ENCODE measurements around the gene MS4A18.
"Not testable (repeated sequence)": the region's sequence is repeated elsewhere in the genome, so short reads cannot be mapped to it uniquely, and the experiment has no call there.

Gene MS4A18

DNA sequence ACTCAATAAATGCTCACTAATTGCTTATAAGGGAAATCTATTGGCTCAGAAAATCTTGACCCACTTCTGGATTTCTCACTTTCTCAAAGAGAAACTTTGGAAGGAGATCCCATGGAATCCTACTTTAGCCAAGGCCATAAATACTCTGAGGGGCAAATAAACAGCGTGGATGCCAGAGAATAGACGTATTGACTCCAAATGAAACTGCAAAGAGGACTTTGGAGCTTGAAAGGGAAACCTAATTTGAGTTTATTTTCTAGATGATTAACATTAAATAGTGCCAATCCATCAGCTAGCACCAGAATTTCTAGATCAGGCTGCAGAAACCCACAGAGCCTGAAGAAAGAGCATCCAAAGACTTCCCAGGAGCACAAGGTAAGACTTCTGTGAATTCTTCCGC lies at the start of gene MS4A18:
TSS of gene MS4A18 (plus strand) at position 301 of the 400 bp plus-strand sequence.
- no peak for DNase-seq (ENCODE audit: extremely low spot score)
- ChIA-PET CTCF (no interaction called here), POLR2A (no interaction called here)
- TF ChIP-seq TARDBP (IDR thresholded peaks at IDR 0.05) (no peak), ELF4 (IDR thresholded peaks at IDR 0.05) (no peak), BHLHE40 (IDR thresholded peaks at IDR 0.05; ENCODE audit: borderline replicate concordance) (no peak)

DNA sequence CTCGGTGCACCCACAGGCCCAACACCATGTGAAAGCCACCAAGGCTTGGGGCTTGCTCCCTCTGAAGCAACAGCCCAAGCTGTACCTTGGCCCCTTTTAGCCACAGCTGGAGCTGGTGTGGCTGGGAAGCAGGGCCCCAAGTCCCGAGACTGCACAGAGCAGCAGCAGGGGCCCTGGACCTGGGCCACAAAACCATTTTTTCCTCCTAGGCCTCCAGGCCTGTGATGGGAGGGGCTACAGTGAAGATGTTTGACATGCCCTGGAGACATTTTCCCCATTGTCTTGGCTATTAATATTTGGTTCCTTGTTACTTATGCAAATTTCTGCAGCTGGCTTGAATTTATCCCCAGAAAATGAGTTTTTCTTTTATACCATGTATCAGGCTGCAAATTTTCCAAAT lies 46.3 kb upstream of the MS4A18 start:
- DNase-seq (ENCODE audit: extremely low spot score); POLR2A ChIA-PET; CTCF ChIA-PET: not testable (repeated sequence)

DNA sequence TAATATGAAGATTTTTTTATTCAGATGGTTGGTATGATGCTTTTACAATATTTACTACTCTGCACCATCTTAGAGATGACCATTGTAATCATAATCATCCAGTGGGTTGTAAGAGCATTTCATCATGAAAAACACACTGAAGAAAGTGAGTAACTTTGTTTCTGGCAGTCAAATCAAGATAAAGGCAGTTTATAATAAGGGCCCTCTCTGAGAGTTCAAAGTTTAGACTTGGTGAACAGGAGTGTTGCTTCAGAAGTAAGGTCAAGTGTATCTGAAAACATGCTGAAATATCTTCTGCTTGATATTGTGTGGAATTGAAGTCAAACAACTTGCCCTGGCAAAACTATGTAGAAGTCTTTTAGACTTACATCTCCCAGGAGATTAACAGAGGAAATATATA lies 44.6 kb upstream of the MS4A18 start:
- ChIA-PET CTCF (no interaction called here), POLR2A (no interaction called here)
- DNase-seq (ENCODE audit: extremely low spot score) = no peak
- TF ChIP-seq ZNF384 (IDR thresholded peaks at IDR 0.05) = no peak

DNA sequence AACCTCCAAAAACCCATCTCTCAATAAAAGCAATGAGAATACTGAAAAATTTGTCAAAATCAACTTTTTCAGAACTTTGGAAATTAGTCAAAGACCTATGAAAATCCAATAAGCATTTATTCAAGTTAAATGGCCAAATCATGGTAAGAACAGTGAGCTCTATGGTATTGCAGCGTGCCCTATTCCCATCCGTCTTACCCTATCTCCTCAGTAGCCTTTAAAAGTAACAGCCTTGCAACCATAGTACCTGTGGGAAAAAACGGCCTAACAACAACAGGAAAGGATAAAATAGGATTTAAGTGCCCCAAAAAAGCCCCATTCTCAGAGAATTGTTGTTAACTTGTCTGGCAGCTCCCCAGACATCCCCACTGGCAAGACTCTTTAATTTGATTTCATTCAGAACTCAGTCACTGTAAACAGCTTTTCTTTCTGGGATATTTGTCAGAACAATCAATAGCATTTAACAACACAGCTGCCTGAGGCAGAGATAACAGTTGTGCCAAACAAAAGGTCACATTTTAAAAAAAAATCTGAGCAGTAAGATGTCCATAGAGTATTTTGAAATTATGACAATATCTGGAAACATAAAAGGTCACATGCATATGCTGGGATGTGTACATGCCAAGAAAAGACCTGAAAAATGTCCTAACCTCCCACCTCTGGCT lies 43.9 kb upstream of the MS4A18 start:
- DNase-seq (ENCODE audit: extremely low spot score) = no peak
- ChIA-PET CTCF (no interaction called here), POLR2A (no interaction called here)
- TF ChIP-seq FOXK2 (IDR thresholded peaks at IDR 0.05) (no peak), HDGF (IDR thresholded peaks at IDR 0.05; ENCODE audit: borderline replicate concordance) (no peak), ZNF384 (IDR thresholded peaks at IDR 0.05) (no peak), NFRKB (IDR thresholded peaks at IDR 0.05) (no peak), L3MBTL2 (conservative IDR thresholded peaks at IDR 0.05) (no peak), BHLHE40 (IDR thresholded peaks at IDR 0.05; ENCODE audit: borderline replicate concordance) (no peak), TARDBP (IDR thresholded peaks at IDR 0.05) (no peak)

DNA sequence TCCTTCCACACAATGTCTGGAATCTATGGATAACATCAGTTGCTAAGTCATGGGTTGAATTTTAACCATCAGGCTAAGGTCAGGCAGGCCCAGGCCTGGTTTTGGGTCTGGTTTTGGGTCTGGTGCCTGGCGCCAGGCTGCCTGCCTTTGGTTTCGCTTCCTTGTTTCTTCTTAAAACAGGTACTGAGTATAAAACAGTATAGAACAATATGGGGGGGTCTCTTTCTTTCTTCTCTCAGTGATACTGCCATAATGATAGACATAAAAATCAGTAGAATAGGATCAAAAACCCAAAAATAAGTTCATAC lies 40.0 kb upstream of the MS4A18 start:
- DNase-seq (ENCODE audit: extremely low spot score); POLR2A ChIA-PET; CTCF ChIA-PET: not testable (repeated sequence)

DNA sequence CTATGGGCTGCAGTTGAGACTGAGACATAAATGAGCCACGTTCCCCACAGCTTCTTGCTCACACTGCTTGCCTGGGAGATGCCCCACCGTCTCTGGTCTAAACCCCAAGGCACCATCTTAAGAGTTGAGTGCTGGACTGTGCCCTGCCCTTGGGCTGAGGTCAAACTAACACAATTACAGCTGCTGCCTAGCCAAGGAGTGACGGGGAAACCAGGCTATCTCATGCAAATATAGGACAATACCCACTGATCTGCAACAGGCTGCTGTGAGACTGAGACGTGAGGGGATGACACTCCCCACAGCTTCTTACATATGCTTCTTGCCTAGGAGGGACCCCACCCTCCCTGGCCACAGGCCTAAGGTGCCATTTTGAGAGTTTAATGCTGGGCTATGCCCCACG lies 32.9 kb upstream of the MS4A18 start:
- POLR2A ChIA-PET = no interaction called here
- CTCF ChIA-PET = no interaction called here

DNA sequence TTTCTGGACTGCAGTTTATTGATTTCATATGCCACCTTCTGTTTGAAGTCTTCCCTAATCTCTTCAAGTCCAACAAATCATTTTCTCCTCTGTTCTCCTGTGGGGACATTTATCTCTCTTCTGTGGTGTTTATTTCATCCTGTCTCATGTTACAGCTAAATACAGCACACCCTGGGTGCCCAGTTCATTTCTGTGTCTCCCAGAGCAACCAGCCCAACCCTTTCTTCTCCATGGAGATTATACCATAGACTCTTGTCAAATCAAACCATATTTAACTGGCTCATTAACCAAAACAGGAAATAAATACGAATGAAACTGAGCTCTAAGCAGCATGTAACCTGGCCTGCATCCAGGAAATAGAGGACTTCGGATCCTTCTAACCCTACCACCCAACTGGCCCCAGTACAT lies 25.2 kb upstream of the MS4A18 start, which contains the start of gene MS4A8:
TSS of gene MS4A8 (plus strand) at position 329 of the 408 bp plus-strand sequence. CDS start 1,249 bp downstream, outside the sequence.
- TF ChIP-seq CTBP1 (IDR thresholded peaks at IDR 0.05; ENCODE audit: borderline replicate concordance) (no peak), ARNT (IDR thresholded peaks at IDR 0.05) (no peak), SP1 (IDR thresholded peaks at IDR 0.05) (no peak), BHLHE40 (IDR thresholded peaks at IDR 0.05; ENCODE audit: borderline replicate concordance) (no peak), HDGF (IDR thresholded peaks at IDR 0.05; ENCODE audit: borderline replicate concordance) (no peak), ELF4 (IDR thresholded peaks at IDR 0.05) (no peak), NFRKB (IDR thresholded peaks at IDR 0.05) (no peak), FOXM1 (IDR thresholded peaks at IDR 0.05; ENCODE audit: borderline replicate concordance) (no peak), TARDBP (IDR thresholded peaks at IDR 0.05) (no peak), LEF1 (IDR thresholded peaks at IDR 0.05; ENCODE audit: borderline replicate concordance) (no peak), SUZ12 (IDR thresholded peaks at IDR 0.05) (no peak), ZNF384 (IDR thresholded peaks at IDR 0.05) (no peak), L3MBTL2 (conservative IDR thresholded peaks at IDR 0.05) (no peak), FOXK2 (IDR thresholded peaks at IDR 0.05) (no peak), FOXA1 (IDR thresholded peaks at IDR 0.05) (no peak)
- TF ChIP-seq, protein P1, sequence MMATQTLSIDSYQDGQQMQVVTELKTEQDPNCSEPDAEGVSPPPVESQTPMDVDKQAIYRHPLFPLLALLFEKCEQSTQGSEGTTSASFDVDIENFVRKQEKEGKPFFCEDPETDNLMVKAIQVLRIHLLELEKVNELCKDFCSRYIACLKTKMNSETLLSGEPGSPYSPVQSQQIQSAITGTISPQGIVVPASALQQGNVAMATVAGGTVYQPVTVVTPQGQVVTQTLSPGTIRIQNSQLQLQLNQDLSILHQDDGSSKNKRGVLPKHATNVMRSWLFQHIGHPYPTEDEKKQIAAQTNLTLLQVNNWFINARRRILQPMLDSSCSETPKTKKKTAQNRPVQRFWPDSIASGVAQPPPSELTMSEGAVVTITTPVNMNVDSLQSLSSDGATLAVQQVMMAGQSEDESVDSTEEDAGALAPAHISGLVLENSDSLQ (IDR thresholded peaks at IDR 0.05) = no peak
- peak; percentile 22 for DNase-seq (ENCODE audit: extremely low spot score)
- ChIA-PET POLR2A (no interaction called here), CTCF (no interaction called here)

More for the DNA sequence above, 32.9 kb upstream of the MS4A18 start:
- no peak for DNase-seq (ENCODE audit: extremely low spot score)
- no peak for TF ChIP-seq ZNF384 (IDR thresholded peaks at IDR 0.05)
- TF ChIP-seq, protein P1 (IDR thresholded peaks at IDR 0.05) = no peak
- TF ChIP-seq SUZ12 (IDR thresholded peaks at IDR 0.05) = no peak
- TF ChIP-seq NFRKB (IDR thresholded peaks at IDR 0.05) = no peak
- TF ChIP-seq FOXK2 (IDR thresholded peaks at IDR 0.05) = no peak
- no peak for TF ChIP-seq TARDBP (IDR thresholded peaks at IDR 0.05)
- no peak for TF ChIP-seq FOXM1 (IDR thresholded peaks at IDR 0.05; ENCODE audit: borderline replicate concordance)
- TF ChIP-seq L3MBTL2 (conservative IDR thresholded peaks at IDR 0.05) = no peak
- TF ChIP-seq CTBP1 (IDR thresholded peaks at IDR 0.05; ENCODE audit: borderline replicate concordance) = no peak
- no peak for TF ChIP-seq HDGF (IDR thresholded peaks at IDR 0.05; ENCODE audit: borderline replicate concordance)
- no peak for TF ChIP-seq SP1 (IDR thresholded peaks at IDR 0.05)
- TF ChIP-seq ARNT (IDR thresholded peaks at IDR 0.05) = no peak
- TF ChIP-seq FOXA1 (IDR thresholded peaks at IDR 0.05) = no peak
- no peak for TF ChIP-seq LEF1 (IDR thresholded peaks at IDR 0.05; ENCODE audit: borderline replicate concordance)
- no peak for TF ChIP-seq BHLHE40 (IDR thresholded peaks at IDR 0.05; ENCODE audit: borderline replicate concordance)
- TF ChIP-seq ELF4 (IDR thresholded peaks at IDR 0.05) = no peak

DNA sequence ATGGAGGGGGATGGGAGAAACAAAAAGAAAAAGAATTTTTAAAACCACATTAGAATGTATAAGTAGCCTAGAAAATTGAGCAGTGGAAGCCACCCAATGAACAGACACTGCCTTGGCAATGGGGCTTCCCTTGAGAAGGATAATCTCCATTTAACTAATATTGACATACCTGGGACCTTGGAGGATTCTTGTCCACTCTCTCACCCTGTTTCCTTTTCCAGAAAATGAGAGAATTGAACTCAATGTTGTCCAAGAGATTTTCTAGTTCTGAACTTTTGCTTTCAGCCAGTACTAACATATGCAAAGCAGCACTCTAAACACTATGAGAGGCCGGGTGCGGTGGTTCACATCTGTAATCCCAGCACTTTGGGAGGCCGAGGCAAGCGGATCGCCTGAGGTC lies 24.6 kb upstream of the MS4A18 start:
- POLR2A ChIA-PET = no interaction called here
- CTCF ChIA-PET = no interaction called here
- TF ChIP-seq ELF4 (IDR thresholded peaks at IDR 0.05) (no peak), BHLHE40 (IDR thresholded peaks at IDR 0.05; ENCODE audit: borderline replicate concordance) (no peak), SP1 (IDR thresholded peaks at IDR 0.05) (no peak), L3MBTL2 (conservative IDR thresholded peaks at IDR 0.05) (no peak), NFRKB (IDR thresholded peaks at IDR 0.05) (no peak), CTBP1 (IDR thresholded peaks at IDR 0.05; ENCODE audit: borderline replicate concordance) (no peak), FOXK2 (IDR thresholded peaks at IDR 0.05) (no peak), FOXM1 (IDR thresholded peaks at IDR 0.05; ENCODE audit: borderline replicate concordance) (no peak), ARNT (IDR thresholded peaks at IDR 0.05) (no peak), SUZ12 (IDR thresholded peaks at IDR 0.05) (no peak), TARDBP (IDR thresholded peaks at IDR 0.05) (no peak), LEF1 (IDR thresholded peaks at IDR 0.05; ENCODE audit: borderline replicate concordance) (no peak), HDGF (IDR thresholded peaks at IDR 0.05; ENCODE audit: borderline replicate concordance) (no peak), ZNF384 (IDR thresholded peaks at IDR 0.05) (no peak), FOXA1 (IDR thresholded peaks at IDR 0.05) (no peak)
- TF ChIP-seq, protein P1 (IDR thresholded peaks at IDR 0.05) = no peak
- DNase-seq (ENCODE audit: extremely low spot score) = no peak

All from HEK293T (cell line).